NCI-H2107 treated with DMSO at 0.1 percent for 48 hours (cell line): Measurements from ENCODE around the gene CLEC16A.

Source experiments
- DNase-seq: peaks from one replicate; lab custom pipeline; 2025; ENCODE audit not compliant: unreplicated experiment; lab: John Stamatoyannopoulos, UW

CLEC16A gene

DNA sequence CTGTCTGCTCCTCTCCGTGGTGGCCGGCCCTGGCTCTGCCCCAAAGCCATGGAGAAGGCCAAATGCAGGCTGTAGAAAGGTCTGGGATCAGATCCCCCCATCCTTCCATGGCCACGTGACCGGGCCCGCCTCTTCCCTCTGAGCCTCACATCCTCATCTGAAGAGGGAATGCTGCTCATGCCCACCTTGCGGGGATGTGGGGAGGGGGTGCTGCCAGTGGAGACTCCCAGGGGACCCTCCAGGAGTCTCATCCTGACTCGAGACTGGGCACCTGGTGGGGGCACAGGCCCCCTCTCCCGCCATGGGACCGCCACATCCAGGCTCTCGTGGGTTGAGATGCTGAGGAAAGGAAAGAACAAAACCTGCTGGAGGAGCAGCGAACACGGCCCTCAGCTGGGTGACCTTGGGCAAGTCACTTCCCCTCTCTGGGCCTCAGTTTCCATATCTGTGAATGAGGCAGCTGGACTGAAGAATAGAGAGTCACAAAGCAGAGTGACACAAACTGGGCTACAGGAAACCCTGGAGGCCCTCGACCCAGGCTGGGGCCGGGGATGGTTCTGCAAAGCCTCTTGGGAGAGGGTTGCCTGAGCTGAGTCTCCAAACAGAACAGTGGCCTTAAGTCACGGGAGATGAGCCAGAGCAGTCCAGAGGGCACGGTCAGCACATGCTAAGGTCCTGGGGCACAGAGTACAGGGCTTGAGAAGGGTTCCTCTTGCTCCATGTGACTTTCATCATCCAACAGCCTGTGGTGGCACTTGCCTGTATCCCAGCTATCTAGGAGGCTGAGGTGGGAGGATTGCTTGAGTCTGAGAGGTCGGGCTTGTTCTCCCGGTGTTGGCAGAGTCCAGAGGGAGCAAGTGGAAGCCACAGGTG lies 281.5 kb downstream of the CLEC16A start:
- DNase-seq = no peak

GRCh38 chr16:11229432-11229831 lies 285.1 kb downstream of the CLEC16A start:
- no peak for DNase-seq

DNA sequence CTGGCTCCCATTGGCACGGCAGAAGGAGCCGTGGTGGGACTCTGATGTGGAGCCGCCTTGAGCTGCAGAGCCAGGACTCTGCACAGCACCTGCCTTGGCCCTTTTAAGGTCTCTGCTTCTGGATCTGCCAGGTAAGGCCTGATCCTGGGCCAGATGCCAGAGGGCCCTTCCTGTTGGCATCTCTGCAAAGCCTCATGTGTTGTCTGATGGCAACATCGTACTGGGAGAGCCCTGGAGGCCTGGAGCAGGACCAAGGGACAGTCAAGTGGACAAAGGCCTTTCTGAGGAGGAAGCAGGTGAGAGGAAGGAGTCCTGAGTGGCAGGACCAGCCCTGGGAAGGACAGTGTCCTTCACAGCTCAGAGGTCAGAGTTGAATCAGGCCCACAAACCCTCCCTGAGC lies 285.5 kb downstream of the CLEC16A start:
- DNase-seq = no peak

- DNase-seq = no peak
Measured at GRCh38 chr16:11231367-11231970, 287.1 kb downstream of the CLEC16A start.
